DMS79 (cell line): ENCODE results near the gene TRIM37.

Experiments
- DNase-seq: peaks from one replicate; lab custom pipeline; 2025; lab: John Stamatoyannopoulos, UW

TRIM37 gene

GRCh38 chr17:58936295-58936694 is 170.4 kb downstream of the TRIM37 start:
- DNase-seq = no peak

GRCh38 chr17:58932956-58933355 is 173.7 kb downstream of the TRIM37 start:
- no peak for DNase-seq
